ENCODE results near the gene CAMTA2.
"Not testable (repeated sequence)": the region's sequence is repeated elsewhere in the genome, so short reads cannot be mapped to it uniquely, and the experiment has no call there.

The CAMTA2 gene

GRCh38 chr17:4932756-4933155 lies 54.7 kb downstream of the CAMTA2 start:
- no peak for DNase-seq (ENCODE audit: low read depth)

GRCh38 chr17:4931963-4932362 lies 55.5 kb downstream of the CAMTA2 start, which contains the start of gene GP1BA:
TSS of gene GP1BA (plus strand) at chr17:4932277. CDS start at chr17:4932605, 328 bp downstream.
- no peak for DNase-seq (ENCODE audit: low read depth)

GRCh38 chr17:4928881-4929280 lies 58.6 kb downstream of the CAMTA2 start:
- DNase-seq (ENCODE audit: low read depth) = no peak

GRCh38 chr17:4926577-4927335 lies 60.7 kb downstream of the CAMTA2 start:
- DNase-seq (ENCODE audit: low read depth) = not testable (repeated sequence)

GRCh38 chr17:4921320-4921719 lies 66.2 kb downstream of the CAMTA2 start:
- DNase-seq (ENCODE audit: low read depth) = no peak

GRCh38 chr17:4920351-4921048 lies 67.0 kb downstream of the CAMTA2 start:
- no peak for DNase-seq (ENCODE audit: low read depth)

- no peak for DNase-seq (ENCODE audit: low read depth)
Measured at GRCh38 chr17:4919511-4920047, 67.9 kb downstream of the CAMTA2 start.
